ENCODE data around the gene KDM4C. TPM values are rescaled to one million over a fixed set of nuclear protein-coding genes. Genes with fewer than 3 reads are reported as not detected.

KDM4C gene
- total RNA-seq, 4 donors from 2014 or later = 25.2 to 41.1 (median 26.4) TPM

DNA sequence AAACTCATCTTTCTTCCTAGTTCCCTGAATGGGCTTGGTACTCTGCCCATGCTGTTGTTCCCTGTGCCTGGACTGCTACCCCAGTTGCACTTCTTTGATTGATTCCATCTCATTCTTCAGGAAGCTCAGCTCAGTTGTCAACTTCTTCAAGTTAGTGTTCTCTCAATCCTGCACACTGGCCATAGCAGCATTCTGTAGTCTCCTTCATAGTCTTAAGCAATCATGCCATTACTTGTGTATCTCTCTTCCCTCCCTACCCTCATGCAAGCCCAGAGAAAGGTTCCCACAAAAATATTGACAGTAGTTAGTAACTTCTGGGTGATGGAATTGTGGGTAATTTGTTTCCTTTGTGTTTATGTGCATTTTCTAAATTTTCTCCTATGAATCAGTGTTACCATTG is 5.5 kb downstream of the KDM4C start:
- no peak overlapping the region for H3K4me3 ChIP-seq
- no peaks in the 10 kb centered on the region for H3K36me3 ChIP-seq
- TF ChIP-seq EP300 (IDR thresholded peaks at IDR 0.05) (no peak), POLR2AphosphoS5 (IDR thresholded peaks at IDR 0.05) (no peak), POLR2A (IDR thresholded peaks at IDR 0.05; ENCODE audit: low read depth) (no peak)
- TF ChIP-seq, protein P1, sequence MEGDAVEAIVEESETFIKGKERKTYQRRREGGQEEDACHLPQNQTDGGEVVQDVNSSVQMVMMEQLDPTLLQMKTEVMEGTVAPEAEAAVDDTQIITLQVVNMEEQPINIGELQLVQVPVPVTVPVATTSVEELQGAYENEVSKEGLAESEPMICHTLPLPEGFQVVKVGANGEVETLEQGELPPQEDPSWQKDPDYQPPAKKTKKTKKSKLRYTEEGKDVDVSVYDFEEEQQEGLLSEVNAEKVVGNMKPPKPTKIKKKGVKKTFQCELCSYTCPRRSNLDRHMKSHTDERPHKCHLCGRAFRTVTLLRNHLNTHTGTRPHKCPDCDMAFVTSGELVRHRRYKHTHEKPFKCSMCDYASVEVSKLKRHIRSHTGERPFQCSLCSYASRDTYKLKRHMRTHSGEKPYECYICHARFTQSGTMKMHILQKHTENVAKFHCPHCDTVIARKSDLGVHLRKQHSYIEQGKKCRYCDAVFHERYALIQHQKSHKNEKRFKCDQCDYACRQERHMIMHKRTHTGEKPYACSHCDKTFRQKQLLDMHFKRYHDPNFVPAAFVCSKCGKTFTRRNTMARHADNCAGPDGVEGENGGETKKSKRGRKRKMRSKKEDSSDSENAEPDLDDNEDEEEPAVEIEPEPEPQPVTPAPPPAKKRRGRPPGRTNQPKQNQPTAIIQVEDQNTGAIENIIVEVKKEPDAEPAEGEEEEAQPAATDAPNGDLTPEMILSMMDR (IDR thresholded peaks at IDR 0.05) = no peak
- no peak for DNase-seq (ENCODE audit: extremely low spot score)
- H3K9me3 ChIP-seq = no peaks in the 10 kb centered on the region
- H3K27ac ChIP-seq (replicated peaks in 1 of 4) = no peak overlapping the region
- no peaks in the 10 kb centered on the region for H3K27me3 ChIP-seq
- H3K4me1 ChIP-seq = peaks cover 13 to 51% (median 35%) of the 10 kb centered on the region in 4 donors
- intact Hi-C loops (cut with DNase I) = no loop called here

DNA sequence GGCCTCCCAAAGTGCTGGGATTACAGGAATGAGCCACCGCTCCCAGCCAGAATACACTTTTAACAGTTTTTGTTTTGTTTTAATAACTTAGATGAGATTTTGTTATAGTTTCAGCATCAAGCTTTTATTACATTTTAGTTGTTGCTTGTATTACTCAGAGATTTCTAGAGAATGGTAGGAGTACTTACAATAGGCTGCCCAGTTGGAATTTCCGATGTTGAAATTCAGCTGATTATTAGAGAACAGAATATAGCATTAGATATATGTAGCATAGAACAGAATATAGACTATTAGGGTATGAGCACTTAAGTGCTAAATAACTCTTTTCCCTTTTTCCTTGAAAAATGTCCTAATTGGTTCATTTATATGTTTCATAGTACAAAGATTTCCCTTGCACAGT is 6.2 kb downstream of the KDM4C start:
- Histone ChIP-seq H3K9me3 (no peaks in the 10 kb centered on the region), H3K4me3 (no peak overlapping the region), H3K27me3 (no peaks in the 10 kb centered on the region), H3K4me1 (peaks cover 13 to 58% (median 42%) of the 10 kb centered on the region in 4 donors), H3K27ac (replicated peaks in 1 of 4) (no peak overlapping the region), H3K36me3 (no peaks in the 10 kb centered on the region)
- WGBS = 96% methylated on average over 2 of the region's 2 CpGs
- no peak for DNase-seq (ENCODE audit: extremely low spot score)
- TF ChIP-seq, protein P1 (IDR thresholded peaks at IDR 0.05) = no peak
- TF ChIP-seq EP300 (IDR thresholded peaks at IDR 0.05) = no peak
- TF ChIP-seq POLR2AphosphoS5 (IDR thresholded peaks at IDR 0.05) = no peak
- no peak for TF ChIP-seq POLR2A (IDR thresholded peaks at IDR 0.05; ENCODE audit: low read depth)
- intact Hi-C loops (cut with DNase I) = no loop called here

DNA sequence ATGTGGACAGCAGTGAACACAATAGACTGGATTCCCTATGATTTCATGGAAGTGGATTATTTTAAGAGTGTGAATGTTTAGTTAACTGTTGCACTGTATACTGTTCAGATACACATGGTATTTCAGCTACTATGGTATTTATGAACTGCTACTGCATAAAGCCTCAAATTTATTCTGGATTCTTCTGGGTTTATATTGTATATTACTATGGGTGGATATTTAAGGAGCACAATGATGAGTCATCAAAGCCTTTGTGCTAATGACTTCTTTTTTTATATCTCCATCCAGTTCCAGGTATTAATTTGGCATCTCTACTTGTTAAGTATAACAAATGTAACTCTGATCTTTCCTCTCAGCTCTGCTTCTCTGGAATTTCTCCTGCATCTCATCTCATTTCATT is 6.8 kb downstream of the KDM4C start:
- TF ChIP-seq EP300 (IDR thresholded peaks at IDR 0.05) (no peak), POLR2AphosphoS5 (IDR thresholded peaks at IDR 0.05) (no peak), POLR2A (IDR thresholded peaks at IDR 0.05; ENCODE audit: low read depth) (no peak)
- TF ChIP-seq, protein P1 (IDR thresholded peaks at IDR 0.05) = no peak

DNA sequence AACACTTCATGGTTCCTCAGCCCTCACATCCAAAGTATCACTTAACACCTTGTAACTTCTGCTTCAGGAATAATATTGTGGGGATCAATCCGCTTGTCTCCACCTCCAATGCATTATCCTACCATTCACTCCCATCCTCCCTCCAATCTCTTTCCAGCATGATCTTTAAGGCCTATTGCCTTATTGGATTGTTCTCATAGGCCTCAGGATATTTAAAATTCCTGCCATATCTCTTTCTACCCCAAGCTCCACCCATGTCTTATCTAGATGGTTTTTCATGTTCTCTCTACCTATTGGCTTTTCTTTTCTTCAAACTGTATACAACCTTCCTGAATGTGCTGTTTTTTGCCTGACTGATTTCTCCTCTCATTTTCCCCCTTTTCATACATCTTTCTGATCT is 7.2 kb downstream of the KDM4C start:
- DNase-seq (ENCODE audit: extremely low spot score) = no peak
- intact Hi-C loops (cut with DNase I) = no loop called here

More for the DNA sequence above, 6.8 kb downstream of the KDM4C start:
- Histone ChIP-seq H3K27me3 (no peaks in the 10 kb centered on the region), H3K27ac (replicated peaks in 1 of 4) (peak overlapping the region in 1 of 4 donors; percentile 11), H3K4me3 (no peak overlapping the region), H3K9me3 (no peaks in the 10 kb centered on the region), H3K36me3 (no peaks in the 10 kb centered on the region), H3K4me1 (peaks cover 10 to 59% (median 43%) of the 10 kb centered on the region in 4 donors)
- no peak for DNase-seq (ENCODE audit: extremely low spot score)
- intact Hi-C loops (cut with DNase I) = no loop called here

More for the DNA sequence above, 7.2 kb downstream of the KDM4C start:
- Histone ChIP-seq H3K4me1 (peaks cover 8 to 59% (median 43%) of the 10 kb centered on the region in 4 donors), H3K27ac (replicated peaks in 1 of 4) (peak overlapping the region in 1 of 4 donors; percentile 11), H3K36me3 (no peaks in the 10 kb centered on the region), H3K27me3 (no peaks in the 10 kb centered on the region), H3K4me3 (no peak overlapping the region), H3K9me3 (no peaks in the 10 kb centered on the region)
- WGBS = 83% methylated on average over 1 of the region's 1 CpG
- TF ChIP-seq EP300 (IDR thresholded peaks at IDR 0.05) (no peak), POLR2A (IDR thresholded peaks at IDR 0.05; ENCODE audit: low read depth) (no peak), POLR2AphosphoS5 (IDR thresholded peaks at IDR 0.05) (no peak)
- TF ChIP-seq, protein P1 (IDR thresholded peaks at IDR 0.05) = no peak
